ENCODE measurements around the gene CYB5R3.

Gene CYB5R3

DNA sequence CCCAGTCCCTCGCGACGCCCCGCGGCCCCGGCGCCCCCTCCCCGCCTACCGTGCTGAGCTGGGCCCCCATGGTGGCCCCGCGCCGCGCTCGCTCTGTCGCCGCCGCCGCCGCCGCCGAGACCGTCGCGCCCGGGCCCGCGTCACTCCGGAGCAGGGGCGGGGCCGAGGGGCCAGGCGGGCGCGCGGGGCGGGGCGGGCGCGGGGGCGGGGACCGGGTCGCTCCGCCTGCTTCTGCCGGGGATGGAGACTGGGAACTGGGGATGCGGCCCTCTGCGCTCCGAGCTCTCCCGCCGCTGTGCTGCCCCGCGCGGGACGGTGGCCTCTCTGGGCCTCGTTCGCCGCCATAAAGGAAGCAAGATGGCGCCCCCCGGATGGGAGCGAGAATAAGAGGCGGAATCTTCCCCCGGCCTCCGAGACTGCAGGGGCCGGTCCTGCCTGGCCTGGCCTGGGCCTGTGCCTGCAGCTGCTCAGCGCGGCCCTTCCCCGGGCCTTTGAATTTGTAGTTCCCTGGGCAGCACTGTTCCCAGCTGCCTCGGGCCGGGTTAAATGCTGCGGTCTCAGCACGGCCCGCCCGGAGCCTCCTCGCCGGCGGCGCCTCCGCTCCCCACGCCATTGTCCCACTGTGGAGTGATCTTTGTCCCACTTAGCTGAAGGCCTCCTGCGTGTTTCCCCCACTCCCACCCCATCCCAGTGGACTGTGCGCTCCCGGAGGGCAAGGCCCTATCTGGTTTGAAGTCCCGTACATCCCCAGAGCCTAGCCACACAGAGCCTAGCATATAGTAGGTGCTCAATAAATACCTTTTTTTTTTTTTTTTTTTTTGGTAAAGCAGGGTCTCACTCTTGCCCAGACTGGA is at the start of gene CYB5R3:
TSS of gene CYB5R3 (minus strand) at position 147 of the 854 bp plus-strand sequence. CDS start at position 70, 77 bp downstream.
- peak; percentile 37 for DNase-seq

GRCh38 chr22:42697542-42698013 is 48.4 kb upstream of the CYB5R3 start:
- DNase-seq, result no peak

GRCh38 chr22:42696331-42696967 is 47.3 kb upstream of the CYB5R3 start:
- DNase-seq, result no peak

DNA sequence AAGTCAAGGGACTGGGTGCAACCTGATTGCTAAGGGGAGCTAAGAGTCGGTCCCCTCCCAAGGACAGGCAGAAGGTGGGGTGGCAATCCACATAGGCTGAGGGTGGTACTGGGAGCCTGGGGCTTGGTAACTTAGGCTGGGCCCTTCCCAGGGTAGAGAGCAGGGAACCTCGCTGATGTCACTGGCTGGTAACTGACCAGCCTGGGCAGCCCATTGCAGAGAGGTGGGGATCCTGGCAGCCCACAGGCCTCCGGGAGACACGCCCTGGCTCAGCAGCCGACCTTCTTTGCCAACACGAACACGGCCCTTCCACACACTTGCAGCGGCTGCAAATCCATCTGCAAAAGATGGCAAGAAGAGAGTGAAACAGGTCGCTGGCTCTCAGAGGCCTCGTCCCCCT is 46.1 kb upstream of the CYB5R3 start:
- DNase-seq, result no peak

DNA sequence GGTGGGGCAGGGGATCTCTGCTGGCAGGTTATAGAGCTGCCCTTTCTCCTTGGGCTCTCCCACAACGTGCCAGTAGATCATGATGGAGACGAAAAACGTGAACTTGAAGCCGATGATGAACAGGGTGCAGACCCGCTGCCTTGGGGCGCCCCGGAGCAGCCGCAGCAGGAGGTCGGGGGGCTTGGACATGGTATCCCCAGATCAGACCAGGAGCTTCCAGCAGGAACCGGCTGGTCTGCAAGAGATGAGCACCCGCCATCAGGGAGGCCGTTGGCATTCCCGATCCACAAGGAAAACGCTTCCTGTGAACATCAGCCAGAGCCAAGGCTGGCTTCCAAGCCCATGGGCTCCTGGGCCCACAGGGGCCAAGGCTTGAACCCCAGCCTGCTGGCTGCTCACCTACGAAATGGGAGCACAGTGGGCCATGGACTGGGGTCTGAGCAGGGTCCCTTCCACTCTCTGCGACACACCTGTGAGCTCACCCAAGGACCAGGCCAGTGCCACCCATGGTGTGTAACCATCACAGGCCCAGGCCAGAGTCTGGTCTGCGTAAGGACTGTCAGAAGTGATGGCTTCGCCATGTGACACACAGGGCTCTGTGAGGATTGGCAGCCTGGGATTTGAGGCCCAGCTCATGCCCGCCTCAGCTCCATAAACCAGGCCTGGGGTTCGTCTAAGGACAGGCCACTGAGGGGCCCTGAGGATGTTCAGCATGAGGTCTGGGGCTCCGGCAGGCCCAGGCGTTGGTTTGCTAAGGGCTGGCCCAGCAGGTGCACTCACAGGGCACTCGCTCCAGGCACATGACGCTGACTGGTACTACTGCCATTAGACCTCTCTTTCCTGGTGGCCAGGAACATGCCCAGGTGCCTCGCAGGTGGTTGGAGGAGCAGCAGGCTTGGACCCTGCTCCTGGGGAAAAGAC is 44.8 kb upstream of the CYB5R3 start:
- no peak for DNase-seq

GRCh38 chr22:42693055-42693762 is 44.0 kb upstream of the CYB5R3 start:
- DNase-seq, result no peak

DNA sequence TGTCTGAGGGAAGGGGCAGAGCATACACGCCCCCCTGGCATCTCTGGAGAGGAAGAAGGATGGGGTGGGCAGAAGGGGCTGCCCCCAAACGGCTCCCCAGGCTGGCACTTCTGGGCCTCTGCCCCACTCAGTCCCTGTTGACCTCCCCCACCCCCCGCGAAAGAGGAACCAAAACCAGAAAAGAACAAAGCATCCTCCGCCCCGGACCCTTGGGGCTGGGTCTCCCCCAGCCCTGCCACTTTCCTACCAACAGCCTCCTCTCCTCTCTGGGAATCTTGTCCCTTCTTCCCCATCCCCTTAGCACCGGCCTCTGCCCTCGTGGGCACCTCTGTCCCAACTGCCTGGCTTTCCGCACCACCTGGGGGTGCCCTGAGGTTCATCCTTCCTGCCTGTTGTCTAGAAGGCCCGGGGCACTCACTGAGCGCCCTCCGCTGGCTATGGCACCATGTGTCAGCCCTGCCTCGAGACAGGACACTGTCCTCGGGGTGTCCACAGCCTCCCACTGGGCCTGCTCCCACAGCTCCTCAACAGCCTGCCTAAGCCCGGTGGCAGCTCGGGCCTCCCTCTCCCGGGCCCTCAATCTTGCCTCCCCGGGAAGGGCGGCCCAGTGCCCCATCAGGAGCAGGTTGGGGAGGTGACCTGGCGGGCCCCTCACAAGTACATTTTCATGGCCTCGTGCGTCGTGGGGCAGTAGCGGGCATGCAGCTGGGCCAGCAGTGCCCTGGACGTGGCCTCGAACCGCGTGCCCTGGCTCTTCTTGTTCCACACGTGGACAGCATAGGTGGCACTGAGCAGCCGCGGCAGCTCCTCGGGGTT is 43.3 kb upstream of the CYB5R3 start:
- DNase-seq, result no peak

GRCh38 chr22:42691440-42691839 is 42.2 kb upstream of the CYB5R3 start:
- no peak for DNase-seq

- no peak for DNase-seq
Observed at GRCh38 chr22:42688241-42689211, 39.3 kb upstream of the CYB5R3 start.

DNA sequence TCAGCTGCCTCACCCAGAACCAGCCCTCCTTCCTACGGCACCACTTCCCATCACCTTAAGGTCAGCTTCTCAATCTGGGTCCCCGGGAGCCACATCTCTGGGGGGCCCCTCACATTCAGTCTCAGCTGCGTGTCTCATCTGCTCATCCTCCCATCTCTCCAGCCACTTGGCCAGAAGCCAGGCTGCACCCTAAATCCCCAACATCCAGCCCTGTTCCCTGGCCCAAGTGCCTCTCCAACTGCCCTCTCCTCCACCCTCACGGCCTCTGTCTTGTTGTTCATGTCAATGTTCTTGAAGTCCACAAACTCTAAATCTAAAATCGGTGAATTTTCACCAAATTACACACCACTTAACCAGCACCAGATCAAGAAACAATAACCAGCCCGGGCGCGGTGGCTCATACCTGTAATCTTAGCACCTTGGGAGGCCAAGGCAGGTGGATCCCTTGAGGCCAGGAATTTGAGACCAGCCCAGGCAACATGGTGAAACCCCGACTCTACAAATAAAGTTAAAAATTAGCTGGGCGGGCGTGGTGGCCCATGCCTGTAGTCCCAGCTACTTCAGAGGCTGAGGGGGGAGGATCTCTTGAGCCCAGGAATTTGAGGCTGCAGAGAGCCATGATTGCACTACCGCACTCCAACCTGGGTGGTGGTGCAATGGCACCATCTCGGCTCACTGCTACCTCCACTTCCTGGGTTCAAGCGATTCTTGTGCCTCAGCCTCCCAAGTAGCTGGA is 37.7 kb upstream of the CYB5R3 start:
- DNase-seq, result no peak

- no peak for DNase-seq
Observed at GRCh38 chr22:42685941-42686653, 36.9 kb upstream of the CYB5R3 start.

DNA sequence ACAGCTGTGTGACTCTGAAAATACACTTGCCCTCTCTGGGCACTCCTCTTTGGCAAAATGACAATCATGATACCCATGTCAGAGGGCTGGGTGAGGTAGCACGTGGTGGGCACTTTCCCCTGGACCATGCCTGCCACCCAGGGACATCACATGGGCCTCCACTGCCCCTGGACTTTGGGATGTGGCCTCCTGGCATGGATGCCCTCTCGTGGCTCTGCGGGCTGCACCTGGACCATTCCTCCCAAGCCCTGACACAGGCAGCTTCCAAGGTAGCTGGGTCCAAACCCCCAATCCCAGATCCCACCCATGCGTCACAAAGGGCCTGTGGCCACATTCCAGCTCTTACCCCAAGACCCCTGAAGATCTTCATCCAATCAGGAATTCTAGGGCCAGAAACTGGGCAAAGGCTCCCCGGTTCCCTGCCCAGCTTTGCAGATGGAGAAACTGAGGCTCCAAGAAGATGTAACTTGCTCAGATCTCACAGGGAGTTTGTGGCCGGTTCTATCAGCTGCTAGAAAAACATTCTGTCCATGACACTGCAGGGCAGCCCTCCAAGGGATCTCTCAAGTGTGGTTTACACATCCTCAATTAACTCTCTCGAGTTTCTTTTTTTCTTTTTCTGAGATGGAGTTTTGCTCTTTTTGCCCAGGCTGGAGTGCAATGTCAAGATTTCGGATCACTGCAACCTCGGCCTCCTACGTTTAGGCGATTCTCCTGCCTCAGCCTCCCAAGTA is 35.4 kb upstream of the CYB5R3 start:
- DNase-seq, result no peak

- no peak for DNase-seq
Observed at GRCh38 chr22:42683578-42684283, 34.5 kb upstream of the CYB5R3 start.

- no peak for DNase-seq
Observed at GRCh38 chr22:42682113-42682851, 33.1 kb upstream of the CYB5R3 start.

GRCh38 chr22:42680648-42681047 is 31.5 kb upstream of the CYB5R3 start:
- no peak for DNase-seq

DNA sequence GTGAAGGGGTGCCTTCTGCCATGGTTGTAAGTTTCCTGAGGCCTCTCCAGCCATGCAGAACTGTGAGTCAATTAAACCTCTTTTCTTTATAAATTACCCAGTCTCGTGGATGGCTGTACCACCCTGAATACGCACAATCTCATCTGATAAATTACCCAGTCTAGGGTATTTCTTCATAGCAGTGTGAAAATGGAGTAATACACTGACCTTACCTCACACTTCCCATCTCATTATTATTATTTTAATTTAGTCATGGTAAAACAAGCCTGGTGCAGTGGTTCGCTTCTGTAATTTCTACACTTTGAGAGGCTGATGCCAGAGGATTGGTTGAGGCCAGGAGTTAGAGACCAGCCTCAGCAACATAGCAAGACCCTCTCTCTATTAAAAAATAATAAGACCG is 30.5 kb upstream of the CYB5R3 start:
- DNase-seq, result no peak

GRCh38 chr22:42678894-42679293 is 29.7 kb upstream of the CYB5R3 start:
- no peak for DNase-seq
